HepG2 (cell line): ENCODE data around the gene NRL. TPM values are rescaled to one million over a fixed set of nuclear protein-coding genes. Genes with fewer than 3 reads are reported as not detected.

Source experiments
- AHDC1 ChIP-seq: sonication (generic); formaldehyde crosslinking; IDR thresholded peaks from 2 replicates; pipeline ENCODE4 v1.5.1; 2020; ENCODE audit warnings: mild to moderate bottlenecking, missing genetic modification reagents, borderline replicate concordance
- HMGXB4 ChIP-seq, 2 experiments: sonication (generic) in 1 of 2; formaldehyde crosslinking in 1 of 2; IDR thresholded peaks; 2 replicates each; pipeline versions ENCODE4 v1.4.0 to v1.6.1; 2018 to 2020; ENCODE audit warnings: missing genetic modification reagents in 2 of 2, borderline replicate concordance in 1 of 2, low read depth in 1 of 2, mild to moderate bottlenecking in 1 of 2, missing biosample characterization in 1 of 2
- RFX1 ChIP-seq: fragments of 450-650 bp; IDR thresholded peaks from 2 replicates; pipeline ENCODE4 v1.6.1; 2017
- RNF219 ChIP-seq: sonication (generic); formaldehyde crosslinking; IDR thresholded peaks from 2 replicates; pipeline ENCODE4 v1.5.0; 2020; ENCODE audit warnings: mild to moderate bottlenecking, missing genetic modification reagents
- SCMH1 ChIP-seq: sonication (generic); formaldehyde crosslinking; IDR thresholded peaks from 2 replicates; pipeline ENCODE4 v1.9.0; 2021; ENCODE audit warnings: missing genetic modification reagents, mild to moderate bottlenecking, borderline replicate concordance
- SETDB1 ChIP-seq: sonication (generic); formaldehyde crosslinking; IDR thresholded peaks from 2 replicates; pipeline ENCODE4 v1.5.1; 2020; ENCODE audit warnings: missing genetic modification reagents, mild to moderate bottlenecking, borderline replicate concordance
- SUZ12 ChIP-seq: fragments of 150-350 bp; IDR thresholded peaks from 2 replicates; pipeline ENCODE4 v1.6.1; 2014; ENCODE audit warnings: low read depth, low read length
- TSC22D2 ChIP-seq: sonication (generic); formaldehyde crosslinking; IDR thresholded peaks from 2 replicates; pipeline ENCODE4 v1.5.1; 2020; ENCODE audit warnings: missing genetic modification reagents, mild to moderate bottlenecking, borderline replicate concordance
- ZBTB10 ChIP-seq: sonication (generic); formaldehyde crosslinking; IDR thresholded peaks from 2 replicates; pipeline ENCODE4 v1.4.0; 2020; ENCODE audit warnings: missing genetic modification reagents, borderline replicate concordance
- ZBTB49 ChIP-seq: sonication (generic); formaldehyde crosslinking; IDR thresholded peaks from 2 replicates; pipeline ENCODE4 v1.4.0; 2020; ENCODE audit warnings: missing genetic modification reagents, borderline replicate concordance
- ZNF256 ChIP-seq: sonication (generic); formaldehyde crosslinking; conservative IDR thresholded peaks from 2 replicates; pipeline ENCODE4 v1.4.0; 2020; ENCODE audit warnings: missing genetic modification reagents
- ZNF329 ChIP-seq: sonication (generic); formaldehyde crosslinking; IDR thresholded peaks from 2 replicates; pipeline ENCODE4 v1.9.0; 2021; ENCODE audit warnings: low read depth, mild to moderate bottlenecking, missing genetic modification reagents
- ZNF484 ChIP-seq: sonication (generic); formaldehyde crosslinking; IDR thresholded peaks from 2 replicates; pipeline ENCODE4 v1.5.1; 2020; ENCODE audit warnings: mild to moderate bottlenecking, low read depth, missing genetic modification reagents, borderline replicate concordance
- polyA plus RNA-seq, 8 experiments: library from polyadenylated mRNA; depleted of rRNA in 3 of 8; stranded (reverse) in 7 of 8; unstranded in 1 of 8; fragments of >200 nt; fragmentation: Illumina TruSeq in 4 of 8; extraction: Trizol in 4 of 8; gene quantifications; 2 replicates each; pipeline versions ENCODE4 v1.2.1 to v1.2.3, GENCODE V29; 2011 to 2016; ENCODE audit warnings: low read depth in 4 of 8, missing spikeins in 1 of 8, mixed read lengths in 1 of 8; ENCODE audit not compliant: insufficient read depth in 1 of 8
- total RNA-seq, 5 experiments: library from RNA; depleted of rRNA; stranded (reverse); fragments of >200 nt; fragmentation: Illumina TruSeq; extraction: Trizol; gene quantifications; 2 replicates each; pipeline ENCODE4 v1.2.3, GENCODE V29; 2016; ENCODE audit warnings: low read depth in 1 of 5

Gene NRL
- total and polyA plus RNA-seq, 2 of the 13 experiments (the other 11 are each of a cell fraction or from before 2014, with no cell fraction given) = 2.5 to 4.7 TPM

GRCh38 chr14:24096545-24097181 lies 18.1 kb downstream of the NRL start (continued):
- TF ChIP-seq SCMH1 (CRISPR knock-in tag) (no peak), SETDB1 (CRISPR knock-in tag) (no peak), ZBTB49 (CRISPR knock-in tag) (no peak), AHDC1 (CRISPR knock-in tag) (no peak), ZNF256 (no peak), RNF219 (CRISPR knock-in tag) (no peak), HMGXB4 (CRISPR knock-in tag; IDR thresholded peaks at IDR 0.05; ENCODE audit: borderline replicate concordance in 1 of 2, low read depth in 1 of 2) (no peak), TSC22D2 (CRISPR knock-in tag) (no peak), ZNF484 (no peak), RFX1 (no peak), SUZ12 (no peak), ZNF329 (CRISPR knock-in tag) (no peak), ZBTB10 (CRISPR knock-in tag) (no peak)
